ENCODE measurements around the gene KCTD10. TPM values are rescaled to one million over a fixed set of nuclear protein-coding genes. Genes with fewer than 3 reads are reported as not detected.

Gene KCTD10
- total and polyA plus RNA-seq, 9 of the 15 experiments (the other 6 are each of a cell fraction or from before 2014, with no cell fraction given), result 1.9 to 37.5 (median 15.7) TPM

DNA sequence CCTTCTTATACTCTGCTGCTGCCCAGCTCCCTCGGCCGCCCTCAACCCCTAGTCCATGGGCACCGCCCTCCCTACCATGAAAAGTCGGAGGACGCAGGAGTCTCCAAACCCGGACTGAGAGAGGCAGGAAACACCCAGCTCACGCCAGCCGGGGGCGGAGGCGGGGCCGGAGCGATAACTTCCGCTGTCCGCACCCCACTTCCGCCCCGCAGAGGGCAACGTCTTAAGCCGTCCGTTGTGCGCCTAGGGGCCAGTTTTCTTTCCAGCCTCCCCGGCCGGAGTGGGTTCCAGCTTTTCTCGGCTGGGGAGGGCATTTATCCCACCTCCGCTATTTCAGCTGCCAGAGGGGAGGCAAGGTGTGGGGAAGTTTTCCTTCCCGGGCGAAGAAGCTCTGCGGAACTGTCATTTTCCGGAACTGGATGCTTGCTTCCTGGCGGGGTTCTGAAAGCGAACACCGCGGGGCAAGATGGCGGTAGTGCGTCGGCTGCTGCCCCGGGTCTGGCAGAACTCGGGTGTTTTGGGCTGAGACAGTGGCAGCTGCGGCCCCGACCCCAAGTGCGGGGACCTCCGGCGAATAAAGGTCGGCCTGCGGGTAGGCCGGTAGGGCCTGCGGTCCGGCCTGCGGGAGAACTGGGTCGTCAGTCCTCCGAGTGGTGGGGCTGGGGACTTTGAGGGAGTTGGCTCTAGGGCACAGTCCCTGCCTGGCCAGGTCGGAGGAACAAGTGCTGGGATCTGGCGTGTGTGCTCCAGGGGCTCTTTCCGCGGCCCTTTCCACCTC is at the start of gene KCTD10, which contains the start of gene UBE3B (continued):
- TF ChIP-seq ZNF431 (CRISPR knock-in tag; IDR thresholded peaks at IDR 0.05) (no peak), TEAD2 (tag; IDR thresholded peaks at IDR 0.05) (no peak), GATAD2B (IDR thresholded peaks at IDR 0.05; ENCODE audit: borderline replicate concordance) (no peak), IRF2 (CRISPR knock-in tag; IDR thresholded peaks at IDR 0.05) (no peak), DNMT1 (IDR thresholded peaks at IDR 0.05) (0 out of 2 replicates have a peak, but pooled peaks have one; percentile 68), TAF15 (IDR thresholded peaks at IDR 0.05; ENCODE audit: low read depth, low read length) (no peak), KLF6 (CRISPR knock-in tag; IDR thresholded peaks at IDR 0.05; ENCODE audit: borderline replicate concordance) (no peak), KDM1A (IDR thresholded peaks at IDR 0.05) (no peak), POLR3A (IDR thresholded peaks at IDR 0.05; ENCODE audit: borderline replicate concordance, extremely low read depth, insufficient read depth, insufficient read length) (no peak), ZNF133 (CRISPR knock-in tag; IDR thresholded peaks at IDR 0.05) (no peak), STAT5A (IDR thresholded peaks at IDR 0.05; ENCODE audit: borderline replicate concordance, low read length) (no peak), HDAC2 (IDR thresholded peaks at IDR 0.05) (peak; percentile 82), CBFA2T3 (IDR thresholded peaks at IDR 0.05) (no peak), HNRNPK (IDR thresholded peaks at IDR 0.05; ENCODE audit: low read depth, low read length, poor library complexity, severe bottlenecking) (no peak), GTF2E2 (tag; IDR thresholded peaks at IDR 0.05) (peak; percentile 97), ZNF197 (CRISPR knock-in tag; IDR thresholded peaks at IDR 0.05; ENCODE audit: low read depth) (no peak), PHF20 (IDR thresholded peaks at IDR 0.05; ENCODE audit: partially characterized antibody) (peak; percentile 97), TSHZ1 (CRISPR knock-in tag; IDR thresholded peaks at IDR 0.05) (no peak), PHF21A (IDR thresholded peaks at IDR 0.05; ENCODE audit: borderline replicate concordance, low read depth) (no peak)
- TF ChIP-seq, protein P1, sequence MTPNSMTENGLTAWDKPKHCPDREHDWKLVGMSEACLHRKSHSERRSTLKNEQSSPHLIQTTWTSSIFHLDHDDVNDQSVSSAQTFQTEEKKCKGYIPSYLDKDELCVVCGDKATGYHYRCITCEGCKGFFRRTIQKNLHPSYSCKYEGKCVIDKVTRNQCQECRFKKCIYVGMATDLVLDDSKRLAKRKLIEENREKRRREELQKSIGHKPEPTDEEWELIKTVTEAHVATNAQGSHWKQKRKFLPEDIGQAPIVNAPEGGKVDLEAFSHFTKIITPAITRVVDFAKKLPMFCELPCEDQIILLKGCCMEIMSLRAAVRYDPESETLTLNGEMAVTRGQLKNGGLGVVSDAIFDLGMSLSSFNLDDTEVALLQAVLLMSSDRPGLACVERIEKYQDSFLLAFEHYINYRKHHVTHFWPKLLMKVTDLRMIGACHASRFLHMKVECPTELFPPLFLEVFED (CRISPR knock-in tag; conservative IDR thresholded peaks at IDR 0.05), result peak; percentile 68; the same call in 1 of the 2 replicates
- TF ChIP-seq, protein P2, sequence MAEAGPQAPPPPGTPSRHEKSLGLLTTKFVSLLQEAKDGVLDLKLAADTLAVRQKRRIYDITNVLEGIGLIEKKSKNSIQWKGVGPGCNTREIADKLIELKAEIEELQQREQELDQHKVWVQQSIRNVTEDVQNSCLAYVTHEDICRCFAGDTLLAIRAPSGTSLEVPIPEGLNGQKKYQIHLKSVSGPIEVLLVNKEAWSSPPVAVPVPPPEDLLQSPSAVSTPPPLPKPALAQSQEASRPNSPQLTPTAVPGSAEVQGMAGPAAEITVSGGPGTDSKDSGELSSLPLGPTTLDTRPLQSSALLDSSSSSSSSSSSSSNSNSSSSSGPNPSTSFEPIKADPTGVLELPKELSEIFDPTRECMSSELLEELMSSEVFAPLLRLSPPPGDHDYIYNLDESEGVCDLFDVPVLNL (CRISPR knock-in tag; IDR thresholded peaks at IDR 0.05; ENCODE audit: low read depth), result no peak
- TF ChIP-seq, protein P3, sequence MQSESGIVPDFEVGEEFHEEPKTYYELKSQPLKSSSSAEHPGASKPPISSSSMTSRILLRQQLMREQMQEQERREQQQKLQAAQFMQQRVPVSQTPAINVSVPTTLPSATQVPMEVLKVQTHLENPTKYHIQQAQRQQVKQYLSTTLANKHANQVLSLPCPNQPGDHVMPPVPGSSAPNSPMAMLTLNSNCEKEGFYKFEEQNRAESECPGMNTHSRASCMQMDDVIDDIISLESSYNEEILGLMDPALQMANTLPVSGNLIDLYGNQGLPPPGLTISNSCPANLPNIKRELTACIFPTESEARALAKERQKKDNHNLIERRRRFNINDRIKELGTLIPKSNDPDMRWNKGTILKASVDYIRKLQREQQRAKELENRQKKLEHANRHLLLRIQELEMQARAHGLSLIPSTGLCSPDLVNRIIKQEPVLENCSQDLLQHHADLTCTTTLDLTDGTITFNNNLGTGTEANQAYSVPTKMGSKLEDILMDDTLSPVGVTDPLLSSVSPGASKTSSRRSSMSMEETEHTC (IDR thresholded peaks at IDR 0.05), result no peak
